CD4-positive, alpha-beta T cell (primary cell): ENCODE data around the gene GPRC5A. TPM values are rescaled to one million over a fixed set of nuclear protein-coding genes. Genes with fewer than 3 reads are reported as not detected.

Source experiments
- ATAC-seq: fragments of 200-7000 bp; cut with Tn5 transposase; one replicate; pipeline ENCODE4 v1.10.0; 2022; ENCODE audit warnings: mild to moderate bottlenecking; ENCODE audit not compliant: poor library complexity
- CTCF ChIA-PET: fragments of 350-600 bp; sonication (Branson Sonifier 250); formaldehyde crosslinking; loops from one replicate; lab custom pipeline; 2021; ENCODE audit warnings: antibody characterized with exemption, inconsistent platforms; lab: Charles Lee
- POLR2A ChIA-PET: fragments of 350-600 bp; sonication (Branson Sonifier 250); formaldehyde crosslinking; loops from one replicate; lab custom pipeline; 2021; ENCODE audit warnings: antibody characterized with exemption, inconsistent platforms; lab: Charles Lee
- DNase-seq, 14 experiments: peaks; one replicate each; pipeline ENCODE4 v3.0.0-alpha.2; 2013 to 2020; ENCODE audit warnings: mixed read lengths in 2 of 14
- H3K27ac ChIP-seq, 2 donors: one replicate each; pipeline versions ENCODE4 v1.5.1 to v1.7.0; 2013; ENCODE audit warnings: low read length in 2 of 2, low read depth in 1 of 2, mild to moderate bottlenecking in 1 of 2
- H3K27me3 ChIP-seq, 2 experiments: 1 replicate in 1 of 2; 2 replicates in 1 of 2; pipeline versions ENCODE4 v1.6.1 to v1.7.0; 2013; ENCODE audit warnings: low read length in 2 of 2, control low read depth in 1 of 2, mild to moderate bottlenecking in 1 of 2, moderate library complexity in 1 of 2; ENCODE audit not compliant: insufficient read depth in 2 of 2, control insufficient read depth in 1 of 2
- H3K36me3 ChIP-seq: one replicate; pipeline ENCODE4 v1.6.1; 2013; ENCODE audit warnings: low read length, control low read depth; ENCODE audit not compliant: insufficient read depth
- H3K4me1 ChIP-seq: one replicate; pipeline ENCODE4 v1.6.1; 2013; ENCODE audit warnings: low read length, control low read depth; ENCODE audit not compliant: insufficient read depth
- H3K4me3 ChIP-seq: one replicate; pipeline ENCODE4 v1.5.1; 2013; ENCODE audit warnings: mild to moderate bottlenecking, low read length, moderate library complexity
- H3K9me3 ChIP-seq, 2 experiments: 1 replicate in 1 of 2; 2 replicates in 1 of 2; pipeline versions ENCODE4 v1.6.1 to v1.7.0; 2013; ENCODE audit warnings: low read length in 2 of 2, mild to moderate bottlenecking in 2 of 2, control low read depth in 1 of 2, moderate library complexity in 1 of 2; ENCODE audit not compliant: control insufficient read depth in 1 of 2, insufficient read depth in 1 of 2
- H3K27ac Mint-ChIP-seq: one replicate; pipeline ENCODE4 v1.8.0; 2020; ENCODE audit warnings: mixed read lengths
- H3K27me3 Mint-ChIP-seq: one replicate; pipeline ENCODE4 v1.8.0; 2021; ENCODE audit warnings: mixed read lengths
- H3K36me3 Mint-ChIP-seq: one replicate; pipeline ENCODE4 v1.8.0; 2021; ENCODE audit warnings: low read depth, mixed read lengths
- H3K4me1 Mint-ChIP-seq: one replicate; pipeline ENCODE4 v1.8.0; 2021; ENCODE audit warnings: low read depth, mixed read lengths
- H3K4me3 Mint-ChIP-seq: one replicate; pipeline ENCODE4 v1.8.0; 2020; ENCODE audit warnings: mild to moderate bottlenecking, mixed read lengths
- H3K9me3 Mint-ChIP-seq: one replicate; pipeline ENCODE4 v1.8.0; 2020; ENCODE audit warnings: mixed read lengths
- CTCF ChIP-seq: fragments of 200-600 bp; IDR thresholded peaks from one replicate; pipeline ENCODE4 v1.8.0; 2022; ENCODE audit warnings: antibody characterized with exemption, mild to moderate bottlenecking
- intact Hi-C, 2 experiments: fragments of 100-400 bp; cut with DNase I in 1 of 2; cut with micrococcal nuclease in 1 of 2; formaldehyde crosslinking; loops; one replicate each; pipeline versions ENCODE4 v1.15.1 to v1.9.0; 2023 to 2025; cut with DNase I, micrococcal nuclease
- total RNA-seq, 174 experiments: library from RNA in 2 of 174; stranded (reverse) in 2 of 174; gene quantifications; one replicate each; pipeline ENCODE4 v1.2.3 and lab custom pipeline; 2021 to 2026

Gene GPRC5A
- total RNA-seq, 2 experiments from 2014 or later = 0.14 to 0.47 TPM

GRCh38 chr12:12912711-12913110, 21.3 kb downstream of the GPRC5A start:
- CTCF ChIA-PET = no interaction called here
- Histone ChIP-seq H3K4me3 (no peak overlapping the region), H3K27ac (no peak overlapping the region), H3K4me1 (peaks cover 26% of the 10 kb centered on the region), H3K9me3 (no peaks in the 10 kb centered on the region), H3K27me3 (peaks cover 0 to 4% of the 10 kb centered on the region in 2 experiments), H3K36me3 (no peaks in the 10 kb centered on the region)
- peaks cover 35% of the 10 kb centered on the region for H3K4me1 Mint-ChIP-seq
- no peak overlapping the region for H3K27ac Mint-ChIP-seq
- ATAC-seq (no peak), DNase-seq (no peak)
- peaks cover 6% of the 10 kb centered on the region for H3K27me3 Mint-ChIP-seq
- no peaks in the 10 kb centered on the region for H3K9me3 Mint-ChIP-seq
- H3K4me3 Mint-ChIP-seq = no peak overlapping the region
- no peaks in the 10 kb centered on the region for H3K36me3 Mint-ChIP-seq
- POLR2A ChIA-PET = no interaction called here
- no peak for TF ChIP-seq CTCF
- intact Hi-C loops = no loop called here

GRCh38 chr12:12915656-12916055, 24.3 kb downstream of the GPRC5A start:
- Mint-ChIP-seq H3K27ac (no peak overlapping the region), H3K9me3 (no peaks in the 10 kb centered on the region), H3K27me3 (peaks cover 12% of the 10 kb centered on the region), H3K4me3 (no peak overlapping the region), H3K36me3 (no peaks in the 10 kb centered on the region), H3K4me1 (peaks cover 13% of the 10 kb centered on the region)
- TF ChIP-seq CTCF = no peak
- intact Hi-C loops = loop anchor here (1.0 to 5.0 kb wide), 10 partner anchors 67 to 1251 kb away; no protein-coding TSS in a partner anchor
- Histone ChIP-seq H3K9me3 (no peaks in the 10 kb centered on the region), H3K4me1 (peaks cover 7% of the 10 kb centered on the region), H3K36me3 (no peaks in the 10 kb centered on the region), H3K4me3 (no peak overlapping the region), H3K27me3 (peaks cover 0 to 4% of the 10 kb centered on the region in 2 experiments), H3K27ac (no peak overlapping the region)
- ATAC-seq (no peak), DNase-seq (no peak)
- CTCF ChIA-PET = interaction anchor here (1.4 to 2.4 kb wide), 4 partner anchors 78 to 296 kb away, joined by 3 to 16 read pairs (median 4); no protein-coding TSS in a partner anchor
- POLR2A ChIA-PET = interaction anchor here (1.2 to 1.9 kb wide), 2 partner anchors 126 to 296 kb away, joined by 3 to 7 read pairs; no protein-coding TSS in a partner anchor

- peaks cover 12% of the 10 kb centered on the region for H3K27me3 Mint-ChIP-seq
- H3K9me3 Mint-ChIP-seq = no peaks in the 10 kb centered on the region
- Histone ChIP-seq H3K36me3 (no peaks in the 10 kb centered on the region), H3K4me1 (peaks cover 7% of the 10 kb centered on the region), H3K27ac (no peak overlapping the region), H3K27me3 (peaks cover 0 to 4% of the 10 kb centered on the region in 2 experiments), H3K4me3 (no peak overlapping the region), H3K9me3 (no peaks in the 10 kb centered on the region)
- H3K4me3 Mint-ChIP-seq = no peak overlapping the region
- POLR2A ChIA-PET = interaction anchor here (0.9 to 1.9 kb wide), 3 partner anchors 127 to 1249 kb away, joined by 3 to 7 read pairs (median 3); no protein-coding TSS in a partner anchor
- ATAC-seq (peak; percentile 99), DNase-seq (peak; percentile 72 to 89 (median 83))
- H3K36me3 Mint-ChIP-seq = no peaks in the 10 kb centered on the region
- H3K4me1 Mint-ChIP-seq = peaks cover 7% of the 10 kb centered on the region
- TF ChIP-seq CTCF = peak; percentile 92
- CTCF ChIA-PET = interaction anchor here (0.6 to 2.4 kb wide), 5 partner anchors 15 to 295 kb away, joined by 3 to 16 read pairs (median 3); no protein-coding TSS in a partner anchor
- intact Hi-C loops = loop anchor here (1.0 to 5.0 kb wide), 10 partner anchors 66 to 1250 kb away; no protein-coding TSS in a partner anchor
- no peak overlapping the region for H3K27ac Mint-ChIP-seq
These were observed 25.0 kb downstream of the GPRC5A start for GRCh38 chr12:12916135-12916944.
